WTC11 (cell line): ENCODE data around the gene KIF6. TPM values are rescaled to one million over a fixed set of nuclear protein-coding genes. Genes with fewer than 3 reads are reported as not detected.

Experiments used
- ZNF532 ChIP-seq: fragments of 250-450 bp; sonication (Bioruptor Pico); IDR thresholded peaks from 2 replicates; pipeline ENCODE4 v1.9.0; 2021; ENCODE audit warnings: mild to moderate bottlenecking, borderline replicate concordance
- total RNA-seq: library from RNA; stranded (reverse); gene quantifications from 3 replicates; pipeline ENCODE4 v1.2.3, GENCODE V29; 2021

Gene KIF6
- total RNA-seq, 1 experiment from 2014 or later, result 0.57 TPM

- no peak for TF ChIP-seq ZNF532
- TF ChIP-seq, all 79 proteins: peak for 0
Observed at GRCh38 chr6:39280247-39280731, 444.9 kb downstream of the KIF6 start (continued).

Other genes with a start within 250 kb of the KIF6 start
- 2.0 to 3.1 TPM (median 3.0 TPM) in 3 replicates for gene DAAM2, start 67.0 kb upstream of the KIF6 start, total RNA-seq
- gene MOCS1, start 209.1 kb upstream of the KIF6 start, total RNA-seq, result 17.6 to 20.5 TPM (median 18.5 TPM) in 3 replicates